HepG2 (cell line): ENCODE data around the gene TF. TPM values are rescaled to one million over a fixed set of nuclear protein-coding genes. Genes with fewer than 3 reads are reported as not detected.

Source experiments
- ATAC-seq: fragments of 200-7000 bp; cut with Tn5 transposase; 3 replicates; pipeline ENCODE4 v1.9.1; 2020; ENCODE audit warnings: mild to moderate bottlenecking, moderate library complexity
- BruUV-seq: library from RNA; stranded (reverse); fragments of 400-500 nt; replicated peaks from 2 replicates; lab custom pipeline; 2021; lab: Mats Ljungman, UMichigan
- CTCF ChIA-PET: fragments of 300-600 bp; formaldehyde crosslinking; extraction: SDS; loops from one replicate; lab custom pipeline; 2021; ENCODE audit warnings: low total read pairs, inconsistent platforms, low intra/inter-chr PET ratio; lab: Yijun Ruan, JAX
- POLR2A ChIA-PET: fragments of 350-600 bp; sonication (Branson Sonifier 250); formaldehyde crosslinking; loops from one replicate; lab custom pipeline; 2020; ENCODE audit warnings: antibody characterized with exemption, inconsistent platforms; lab: Yijun Ruan, JAX
- DNase-seq: peaks from one replicate; pipeline ENCODE4 v3.0.0-alpha.2; 2015; ENCODE audit warnings: low spot score
- FAIRE-seq: peaks from 3 replicates; lab custom pipeline; 2011; peaks lifted over from hg19 to GRCh38; lab: Jason Lieb, UNC
- H2AFZ ChIP-seq: one replicate; pipeline ENCODE4 v1.6.1; 2011; ENCODE audit warnings: low read length, inconsistent platforms
- H3K27ac ChIP-seq: fragments of 300-600 bp; 3 replicates; pipeline ENCODE4 v1.8.0; 2011; ENCODE audit warnings: mixed run types, mild to moderate bottlenecking, mixed read lengths, low read length, inconsistent platforms; ENCODE audit not compliant: insufficient read depth; ENCODE audit errors: extremely low read length
- H3K27me3 ChIP-seq, 2 experiments: fragments of 200-600 bp in 1 of 2; 2 replicates in 1 of 2; 3 replicates in 1 of 2; pipeline versions ENCODE4 v1.6.0 to v1.8.0; 2011; ENCODE audit warnings: low read length in 2 of 2, mild to moderate bottlenecking in 2 of 2, moderate library complexity in 2 of 2, inconsistent platforms in 1 of 2; ENCODE audit not compliant: insufficient read depth in 2 of 2, control insufficient read depth in 1 of 2
- H3K36me3 ChIP-seq, 2 experiments: fragments of 200-600 bp in 1 of 2; replicated peaks in 1 of 2; 2 replicates in 1 of 2; 3 replicates in 1 of 2; pipeline versions ENCODE4 v1.5.1 to v1.8.0; 2011; ENCODE audit warnings: low read length in 2 of 2, inconsistent platforms in 1 of 2; ENCODE audit not compliant: insufficient read depth in 2 of 2, control insufficient read depth in 1 of 2
- H3K4me1 ChIP-seq: 2 replicates; pipeline ENCODE4 v1.5.1; 2012; ENCODE audit warnings: low read length, inconsistent platforms; ENCODE audit not compliant: insufficient read depth
- H3K4me2 ChIP-seq: 2 replicates; pipeline ENCODE4 v1.6.0; 2011; ENCODE audit warnings: low read depth, low read length, inconsistent platforms
- H3K4me3 ChIP-seq, 3 experiments: fragments of 200-600 bp in 1 of 3; sonication (generic), shearing (Covaris generic) in 1 of 3; replicated peaks in 1 of 3; 2 replicates each; pipeline ENCODE4 v1.5.1; 2011 to 2016; ENCODE audit warnings: low read length in 3 of 3, inconsistent platforms in 2 of 3, low read depth in 2 of 3, mild to moderate bottlenecking in 2 of 3, control low read depth in 1 of 3, mixed read lengths in 1 of 3; ENCODE audit not compliant: insufficient read depth in 1 of 3
- H3K79me2 ChIP-seq: one replicate; pipeline ENCODE4 v1.6.1; 2011; ENCODE audit warnings: low read length, inconsistent platforms; ENCODE audit not compliant: insufficient read depth
- H3K9ac ChIP-seq: 2 replicates; pipeline ENCODE4 v1.6.0; 2011; ENCODE audit warnings: mild to moderate bottlenecking, low read depth, low read length, inconsistent platforms; ENCODE audit not compliant: insufficient read depth
- H3K9me3 ChIP-seq: 2 replicates; pipeline ENCODE4 v1.5.1; 2012; ENCODE audit warnings: mild to moderate bottlenecking, low read length
- H4K20me1 ChIP-seq: 2 replicates; pipeline ENCODE4 v1.6.0; 2011; ENCODE audit warnings: inconsistent platforms, mild to moderate bottlenecking, low read length, moderate library complexity; ENCODE audit not compliant: insufficient read depth
- AGO1 ChIP-seq: fragments of 200-400 bp; formaldehyde crosslinking; IDR thresholded peaks from 2 replicates; pipeline ENCODE4 v1.6.1; 2017; ENCODE audit warnings: mild to moderate bottlenecking, low read depth, low read length, moderate library complexity; ENCODE audit not compliant: poor library complexity, severe bottlenecking
- AGO2 ChIP-seq: fragments of 200-400 bp; formaldehyde crosslinking; optimal IDR thresholded peaks from 2 replicates; pipeline ENCODE3; 2017; ENCODE audit warnings: mild to moderate bottlenecking, low read depth, low read length, moderate library complexity
- FIP1L1 ChIP-seq: fragments of 200-400 bp; formaldehyde crosslinking; IDR thresholded peaks from 2 replicates; pipeline ENCODE4 v1.6.1; 2018; ENCODE audit warnings: low read depth, mild to moderate bottlenecking, low read length, moderate library complexity, borderline replicate concordance; ENCODE audit not compliant: insufficient read depth
- HDAC6 ChIP-seq: fragments of 200-600 bp; sonication (generic); IDR thresholded peaks from 2 replicates; pipeline ENCODE4 v1.7.0; 2017; ENCODE audit warnings: mild to moderate bottlenecking, antibody characterized with exemption, low read length, low read depth
- KLF11 ChIP-seq: IDR thresholded peaks from 2 replicates; pipeline ENCODE4 v1.6.1; 2016; ENCODE audit warnings: missing compliant biosample characterization
- MEF2D ChIP-seq: sonication (generic); formaldehyde crosslinking; IDR thresholded peaks from 2 replicates; pipeline ENCODE4 v1.5.1; 2020; ENCODE audit warnings: mild to moderate bottlenecking, missing genetic modification reagents
- RFXAP ChIP-seq: sonication (generic); formaldehyde crosslinking; IDR thresholded peaks from 2 replicates; pipeline ENCODE4 v1.4.0; 2020; ENCODE audit warnings: missing genetic modification reagents, borderline replicate concordance
- ZBTB33 ChIP-seq: sonication (generic); formaldehyde crosslinking; IDR thresholded peaks from 2 replicates; pipeline ENCODE4 v1.4.0; 2020; ENCODE audit warnings: missing genetic modification reagents
- ZNF3 ChIP-seq: IDR thresholded peaks from 2 replicates; pipeline ENCODE4 v1.7.0; 2017; ENCODE audit warnings: inconsistent platforms
- ZNF883 ChIP-seq: sonication (generic); formaldehyde crosslinking; IDR thresholded peaks from 2 replicates; pipeline ENCODE4 v1.5.1; 2020; ENCODE audit warnings: mild to moderate bottlenecking, missing genetic modification reagents; ENCODE audit errors: not compliant biosample characterization
- WGBS: methylation state at CpG from one replicate; pipeline ENCODE4 v1.1.6; 2017; ENCODE audit warnings: low lambda C conversion rate; 5-methylcytosine and 5-hydroxymethylcytosine counted together
- in situ Hi-C: cut with HindIII; loops from 2 replicates; pipeline ENCODE4 v1.10.0; 2017; ENCODE audit warnings: low pct_unique_long_range_greater_than_20kb; ENCODE audit not compliant: extremely low pct_ligation_motif_present
- intact Hi-C: fragments of 100-400 bp; cut with micrococcal nuclease; formaldehyde crosslinking; loops from one replicate; pipeline ENCODE4 v1.10.0; 2022; ENCODE audit not compliant: unreplicated experiment
- polyA plus RNA-seq, 8 experiments: library from polyadenylated mRNA; depleted of rRNA in 3 of 8; stranded (reverse) in 7 of 8; unstranded in 1 of 8; fragments of >200 nt; fragmentation: Illumina TruSeq in 4 of 8; extraction: Trizol in 4 of 8; gene quantifications; 2 replicates each; pipeline versions ENCODE4 v1.2.1 to v1.2.3, GENCODE V29; 2011 to 2016; ENCODE audit warnings: low read depth in 4 of 8, missing spikeins in 1 of 8, mixed read lengths in 1 of 8; ENCODE audit not compliant: insufficient read depth in 1 of 8
- total RNA-seq, 5 experiments: library from RNA; depleted of rRNA; stranded (reverse); fragments of >200 nt; fragmentation: Illumina TruSeq; extraction: Trizol; gene quantifications; 2 replicates each; pipeline ENCODE4 v1.2.3, GENCODE V29; 2016; ENCODE audit warnings: low read depth in 1 of 5
- TF ChIP-seq, protein P1 (sequence below): sonication (generic); formaldehyde crosslinking; IDR thresholded peaks from 2 replicates; pipeline ENCODE4 v1.4.0; 2020; ENCODE audit warnings: missing genetic modification reagents, low read depth, mild to moderate bottlenecking, borderline replicate concordance

Gene TF
- total and polyA plus RNA-seq, 2 of the 13 experiments (the other 11 are each of a cell fraction or from before 2014, with no cell fraction given): 10,074 to 11,821 TPM

DNA sequence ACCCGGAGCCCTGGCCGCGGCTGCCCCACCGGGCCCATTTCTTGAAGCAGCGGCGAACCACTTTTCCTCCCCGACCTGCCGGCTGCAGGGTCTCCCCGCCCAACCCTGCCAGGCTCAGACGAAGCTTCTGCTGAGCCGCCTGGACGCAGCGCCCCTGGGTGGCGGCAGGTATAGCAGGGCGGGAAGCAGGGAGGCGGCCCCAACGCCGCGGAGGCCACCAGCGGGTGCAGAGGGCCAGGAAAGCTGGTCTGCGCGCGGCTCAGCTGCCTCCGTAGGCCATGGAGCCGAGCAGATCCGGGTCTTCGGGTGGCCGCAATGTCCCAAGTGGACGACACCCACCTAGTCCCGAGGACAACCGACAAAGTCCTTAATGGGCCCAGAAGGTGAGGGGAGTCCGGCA is 37.6 kb downstream of the TF start:
- no peak overlapping the region for H3K9ac ChIP-seq
- intact Hi-C loops (no loop called here), in situ Hi-C loops (no loop called here)
- H3K27ac ChIP-seq: no peak overlapping the region
- H3K4me1 ChIP-seq: no peaks in the 10 kb centered on the region
- DNase-seq (no peak), ATAC-seq (peak; percentile 18; the same call in 2 of the 3 replicates)
- CTCF ChIA-PET: no interaction called here
- H3K79me2 ChIP-seq: no peaks in the 10 kb centered on the region
- TF ChIP-seq AGO1 (peak; percentile 67), ZNF883 (CRISPR knock-in tag) (no peak), ZNF3 (CRISPR knock-in tag) (no peak), KLF11 (CRISPR knock-in tag) (no peak), MEF2D (CRISPR knock-in tag) (no peak), AGO2 (peak; percentile 92), RFXAP (no peak), FIP1L1 (0 out of 2 replicates have a peak, but pooled peaks have one; percentile 29), ZBTB33 (CRISPR knock-in tag) (peak; percentile 62), HDAC6 (no peak)
- TF ChIP-seq, protein P1, sequence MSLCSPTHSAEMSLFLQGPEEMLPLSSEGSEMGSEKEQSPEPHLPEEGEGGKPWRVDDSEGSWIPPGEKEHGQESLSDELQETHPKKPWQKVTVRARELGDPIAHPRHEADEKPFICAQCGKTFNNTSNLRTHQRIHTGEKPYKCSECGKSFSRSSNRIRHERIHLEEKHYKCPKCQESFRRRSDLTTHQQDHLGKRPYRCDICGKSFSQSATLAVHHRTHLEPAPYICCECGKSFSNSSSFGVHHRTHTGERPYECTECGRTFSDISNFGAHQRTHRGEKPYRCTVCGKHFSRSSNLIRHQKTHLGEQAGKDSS (CRISPR knock-in tag): no peak
- TF ChIP-seq, all 625 proteins: peak for 4
- no TSS peak for BruUV-seq
- no peaks in the 10 kb centered on the region for H3K27me3 ChIP-seq
- H3K36me3 ChIP-seq: no peaks in the 10 kb centered on the region; a peak in 1 of 5 replicates
- POLR2A ChIA-PET: no interaction called here
- no peaks in the 10 kb centered on the region for H3K9me3 ChIP-seq
- H2AFZ ChIP-seq: no peak overlapping the region
- H4K20me1 ChIP-seq: peaks cover 9% of the 10 kb centered on the region
- H3K4me3 ChIP-seq: no peak overlapping the region
- 91% methylated on average over 22 of the region's 32 CpGs for WGBS
- no peak for FAIRE-seq
- no peak overlapping the region for H3K4me2 ChIP-seq
